ENCODE results near the gene NPAS2.

NPAS2 gene

DNA sequence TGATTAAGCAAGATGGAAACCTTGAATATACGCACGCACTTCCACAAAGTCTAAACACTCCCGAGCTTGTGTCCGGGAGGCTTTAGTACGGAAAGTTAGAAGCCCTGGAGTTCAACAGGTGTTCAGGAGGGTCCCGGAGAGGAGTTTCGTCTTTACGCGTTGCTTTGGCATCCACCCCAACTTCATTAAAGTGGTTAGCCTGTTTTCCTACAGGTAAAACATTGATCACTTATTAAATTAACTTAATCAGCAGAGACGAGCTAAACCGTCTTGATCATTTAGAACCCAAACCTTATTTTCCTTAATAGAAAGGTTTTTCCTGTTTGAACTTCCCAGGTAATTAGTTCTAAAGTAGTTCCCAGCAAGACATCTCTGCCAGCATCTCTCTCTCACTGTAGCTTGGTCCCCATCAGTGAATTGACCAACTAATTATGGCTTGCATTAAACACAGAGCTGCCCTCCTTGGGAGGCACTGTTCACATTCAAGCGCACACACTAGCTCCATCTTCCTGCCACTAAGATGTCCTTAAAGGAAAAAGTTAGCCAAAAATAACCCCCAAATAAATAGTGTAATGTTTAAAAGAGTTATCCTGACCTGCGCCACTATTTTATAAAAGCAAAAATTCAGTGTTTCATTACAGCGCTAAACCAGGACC is 1.4 kb downstream of the NPAS2 start:
- DNase-seq (ENCODE audit: low read depth), result no peak

DNA sequence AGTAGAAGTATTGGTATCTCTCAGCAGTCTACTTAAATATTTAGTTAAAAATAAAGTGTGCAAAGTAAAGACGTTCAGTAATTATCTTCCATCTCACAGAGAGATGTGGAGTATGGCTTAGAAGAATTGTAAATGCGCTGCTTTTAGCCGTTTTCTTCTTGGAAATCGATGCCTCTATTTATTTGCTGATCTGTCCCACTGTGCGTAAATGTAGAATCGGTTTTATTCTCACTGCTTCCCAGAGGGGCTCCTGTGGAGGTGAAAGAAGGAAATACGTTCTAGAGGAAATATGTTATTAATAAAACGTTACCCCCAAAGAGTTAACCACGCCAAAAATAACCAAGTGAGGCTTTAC is 1.9 kb downstream of the NPAS2 start:
- DNase-seq (ENCODE audit: low read depth), result no peak

DNA sequence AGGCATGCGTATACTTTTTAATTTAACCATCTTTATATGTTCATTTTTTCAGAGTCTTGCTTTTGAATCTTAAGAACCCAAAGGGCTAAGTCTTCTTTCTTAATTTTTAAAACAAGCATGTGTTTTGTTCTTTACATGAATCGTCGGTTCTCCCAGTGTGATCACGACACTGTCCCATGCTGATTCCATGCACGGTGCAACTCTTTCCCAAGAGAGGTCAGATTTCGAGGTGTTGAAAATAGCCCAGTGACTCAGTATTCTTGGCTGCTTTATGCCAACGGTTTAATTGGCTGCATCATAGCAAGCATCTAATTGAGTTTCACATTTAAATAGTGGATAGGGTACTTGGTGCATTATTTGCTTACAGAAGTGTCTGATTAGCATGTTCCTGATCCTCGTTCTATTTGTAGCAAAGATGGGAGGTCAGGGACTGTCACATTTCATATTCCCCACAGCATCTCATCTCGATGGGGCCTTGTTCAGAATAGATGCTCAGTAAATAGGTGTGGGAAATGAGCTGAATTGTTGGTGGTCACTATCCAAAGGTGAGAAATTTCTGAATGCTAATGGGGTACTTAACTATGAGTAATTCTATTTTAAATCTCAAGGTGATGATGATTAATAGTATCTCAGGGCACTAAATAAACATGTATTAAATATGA is 2.8 kb downstream of the NPAS2 start:
- DNase-seq (ENCODE audit: low read depth), result peak; percentile 36

DNA sequence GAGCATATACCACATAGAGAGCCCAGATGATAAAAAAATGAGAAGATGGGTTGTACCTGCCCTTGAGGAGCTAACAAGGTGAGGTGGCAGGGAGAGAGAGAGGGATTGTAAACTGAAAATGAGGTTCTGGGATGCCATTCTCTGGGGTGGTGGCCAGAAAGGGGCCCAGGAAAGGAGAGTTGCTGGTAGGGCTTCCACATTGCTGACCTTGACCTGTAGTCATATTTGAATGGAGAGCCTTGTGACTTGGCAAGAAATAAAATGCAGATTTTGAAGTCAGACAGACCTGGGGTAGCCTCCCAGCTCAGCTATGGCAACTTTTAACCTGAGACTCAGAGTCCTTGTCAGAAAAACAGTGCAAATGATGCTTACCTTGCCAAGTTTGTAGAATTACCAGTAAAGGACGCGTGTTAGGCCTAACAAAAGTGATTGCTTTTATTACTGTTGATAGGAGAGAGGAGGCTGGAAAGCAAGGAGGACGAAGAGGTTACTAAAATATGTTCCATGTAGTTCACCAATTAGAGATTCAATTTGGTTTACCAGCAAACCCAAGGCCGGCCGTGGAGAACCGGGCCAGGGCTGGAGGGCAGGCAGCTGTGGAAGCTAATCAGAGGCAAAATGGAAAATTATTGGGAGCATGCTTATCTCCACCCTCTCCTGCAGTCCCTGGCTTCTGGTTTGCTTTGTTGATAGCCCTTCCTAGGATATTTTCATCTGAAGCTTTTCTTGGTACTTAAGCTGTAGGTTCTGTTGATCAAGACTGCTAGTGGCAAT is 3.9 kb downstream of the NPAS2 start:
- DNase-seq (ENCODE audit: low read depth), result no peak

DNA sequence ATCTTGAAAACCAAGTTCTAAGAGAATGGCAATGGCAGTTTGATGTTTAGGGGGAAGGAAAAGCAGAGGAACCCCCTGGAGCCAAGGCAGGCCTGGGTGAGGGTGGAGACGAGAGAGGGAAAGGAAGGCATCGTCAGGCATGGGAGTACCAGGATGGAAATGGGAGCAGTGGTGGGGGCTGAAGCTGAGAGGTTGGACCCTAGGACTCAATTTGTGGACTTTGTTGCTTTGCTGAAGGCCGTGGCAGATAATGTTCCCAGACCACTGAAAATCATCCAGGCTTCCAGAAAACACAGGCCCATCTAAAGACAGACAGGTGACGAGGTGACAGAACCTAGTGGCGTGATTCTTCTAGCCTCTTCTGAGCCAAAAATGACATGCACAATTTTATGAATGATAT is 4.9 kb downstream of the NPAS2 start:
- no peak for DNase-seq (ENCODE audit: low read depth)

DNA sequence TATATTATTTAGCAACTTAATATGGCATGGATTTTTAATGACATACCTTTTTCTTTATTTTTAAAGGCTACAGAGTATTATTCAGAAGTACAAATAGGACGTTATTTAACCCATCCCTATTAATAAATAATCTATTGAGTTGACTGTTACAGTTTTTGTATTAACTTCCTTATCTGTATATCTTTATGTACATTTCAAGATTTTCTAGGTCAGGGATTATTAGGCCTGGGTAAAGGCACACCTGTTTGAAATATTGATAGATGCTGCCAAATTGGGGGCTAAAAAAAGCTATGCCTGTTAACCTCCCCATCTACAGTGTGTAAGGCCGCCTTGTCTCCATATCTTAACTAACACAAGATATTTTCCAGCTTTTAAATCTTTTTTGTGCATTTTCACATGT is 6.6 kb downstream of the NPAS2 start:
- DNase-seq (ENCODE audit: low read depth), result no peak

DNA sequence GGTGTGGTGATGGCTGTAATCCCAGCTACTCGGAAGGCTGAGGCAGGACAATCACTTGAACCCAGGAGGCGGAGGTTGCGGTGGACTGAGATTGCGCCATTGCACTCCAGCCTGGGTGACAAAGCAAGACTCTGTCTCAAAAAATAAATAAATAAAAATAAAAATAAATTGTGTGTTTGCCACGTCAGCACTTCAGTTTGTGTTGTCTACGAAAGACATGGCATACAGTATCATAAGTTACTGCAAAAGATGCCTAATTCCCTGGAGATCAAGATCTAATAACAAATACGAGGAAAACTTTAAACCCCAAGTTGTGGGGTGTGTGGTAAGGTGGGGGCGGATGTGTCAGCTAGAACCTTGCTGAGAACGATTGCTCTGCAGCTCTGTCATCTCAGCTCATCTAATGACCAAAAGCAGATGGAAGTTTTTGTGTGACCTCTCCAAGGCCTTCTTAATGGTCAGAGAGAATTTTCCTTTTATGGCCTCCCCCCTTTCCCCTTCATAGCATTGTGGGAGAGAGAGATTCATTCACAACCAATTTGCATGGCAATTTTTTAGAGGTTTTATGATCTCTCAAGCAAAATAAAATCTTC is 11.3 kb downstream of the NPAS2 start:
- DNase-seq (ENCODE audit: low read depth), result no peak

DNA sequence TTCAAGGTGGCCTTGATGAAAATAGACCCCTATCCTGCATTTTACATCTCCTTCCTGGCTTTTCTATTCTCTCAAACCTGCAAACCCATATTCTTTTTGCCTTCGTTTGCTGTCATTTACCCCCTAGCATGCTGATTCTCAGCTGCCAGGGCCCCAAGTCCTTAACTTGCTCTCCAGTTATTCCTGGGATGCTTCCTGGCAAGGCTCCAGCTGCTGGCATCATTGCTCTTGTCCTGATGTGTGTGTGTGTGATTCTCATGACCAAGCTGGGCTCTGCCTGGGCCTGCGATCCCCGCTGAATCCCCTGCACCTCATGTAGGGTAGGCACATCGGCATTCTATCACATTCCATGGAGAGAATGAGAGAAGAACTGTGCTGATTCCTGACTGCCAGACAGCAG is 11.9 kb downstream of the NPAS2 start:
- no peak for DNase-seq (ENCODE audit: low read depth)

DNA sequence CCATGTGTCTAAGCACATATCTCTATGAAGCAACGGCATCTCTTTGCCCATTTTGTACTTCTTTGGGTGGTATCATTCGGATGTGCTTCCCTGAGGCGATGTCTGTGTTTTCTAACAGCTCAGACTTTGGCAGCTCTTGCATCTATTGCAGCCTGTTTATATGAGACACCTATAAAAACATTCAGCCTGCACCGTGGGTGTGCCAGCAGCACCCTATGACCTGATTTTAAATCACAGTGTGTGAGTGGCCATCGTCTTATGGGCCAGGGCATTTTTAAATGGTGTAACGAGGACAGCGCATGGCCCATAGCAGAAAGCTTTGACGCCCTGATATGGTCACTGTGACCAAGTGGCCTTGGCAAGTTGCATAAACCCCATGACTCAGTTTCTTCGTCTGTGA is 12.9 kb downstream of the NPAS2 start:
- no peak for DNase-seq (ENCODE audit: low read depth)

DNA sequence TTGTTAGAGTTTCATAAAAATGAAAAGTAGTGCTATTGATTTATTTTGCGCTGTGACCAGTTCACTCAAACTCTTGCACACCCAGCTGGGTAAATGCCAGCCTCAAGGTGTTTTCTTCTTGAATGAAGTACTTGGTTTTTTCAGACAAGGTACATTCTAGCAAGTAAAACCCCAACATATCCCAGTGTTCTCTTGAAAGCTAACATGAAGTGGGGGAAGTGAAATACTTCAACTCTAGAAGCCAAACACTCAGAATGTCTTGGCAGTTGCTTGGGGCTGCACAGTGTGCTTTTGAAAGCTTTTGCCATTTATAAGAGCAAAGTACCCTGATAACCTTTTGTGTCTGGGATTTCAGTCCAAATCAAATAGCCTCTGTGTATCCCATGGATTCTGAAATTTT is 13.4 kb downstream of the NPAS2 start:
- no peak for DNase-seq (ENCODE audit: low read depth)

DNA sequence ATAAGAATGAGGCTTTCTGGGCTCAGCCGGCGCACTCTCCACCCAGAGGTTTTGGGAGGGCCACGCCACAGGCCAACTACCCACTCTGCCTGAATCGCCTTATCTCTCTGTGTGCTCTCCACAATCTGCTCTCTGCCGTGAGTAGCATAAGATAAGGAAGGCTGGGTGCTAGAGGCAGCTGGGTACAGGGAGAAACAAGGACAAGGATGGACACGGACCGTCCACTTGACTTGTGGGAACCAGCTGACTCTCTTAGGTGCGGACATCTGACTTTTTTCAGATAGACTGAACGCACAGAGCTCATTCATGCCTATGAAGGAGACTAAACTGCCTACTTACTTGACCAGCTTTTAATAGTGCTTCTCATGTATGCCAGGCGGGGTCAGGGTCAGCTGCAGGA is 14.3 kb downstream of the NPAS2 start:
- no peak for DNase-seq (ENCODE audit: low read depth)

DNA sequence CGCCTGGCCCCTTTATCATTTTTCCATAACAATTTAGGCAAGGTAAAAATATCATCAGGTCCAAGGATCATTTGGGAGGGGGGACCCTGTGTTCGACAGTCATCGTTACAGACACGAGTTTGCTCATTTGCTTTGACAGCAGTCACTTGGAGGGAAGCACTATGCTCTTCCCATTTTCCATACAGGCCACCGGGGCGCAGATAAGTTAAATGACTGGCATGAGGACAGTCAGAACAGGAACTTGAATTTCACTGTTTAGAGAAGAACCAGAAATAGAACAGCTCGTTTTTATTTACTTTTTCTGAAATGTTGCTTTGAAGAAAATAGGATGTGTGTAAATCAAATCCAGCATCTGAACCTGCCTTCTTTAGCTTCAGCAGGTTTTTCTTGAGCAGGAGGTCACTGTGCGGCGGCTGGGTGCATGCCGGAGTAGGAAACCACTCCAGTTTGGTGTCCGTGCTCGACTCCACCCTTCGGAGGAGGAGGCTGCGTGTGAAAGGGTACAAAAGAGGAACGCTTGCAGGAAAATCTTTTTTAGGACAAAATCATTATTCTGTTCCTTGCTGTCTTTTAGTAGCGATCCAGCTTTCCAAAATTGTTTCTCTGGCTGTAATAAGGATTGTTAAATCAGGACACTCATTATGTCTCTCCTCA is 15.2 kb downstream of the NPAS2 start:
- no peak for DNase-seq (ENCODE audit: low read depth)

DNA sequence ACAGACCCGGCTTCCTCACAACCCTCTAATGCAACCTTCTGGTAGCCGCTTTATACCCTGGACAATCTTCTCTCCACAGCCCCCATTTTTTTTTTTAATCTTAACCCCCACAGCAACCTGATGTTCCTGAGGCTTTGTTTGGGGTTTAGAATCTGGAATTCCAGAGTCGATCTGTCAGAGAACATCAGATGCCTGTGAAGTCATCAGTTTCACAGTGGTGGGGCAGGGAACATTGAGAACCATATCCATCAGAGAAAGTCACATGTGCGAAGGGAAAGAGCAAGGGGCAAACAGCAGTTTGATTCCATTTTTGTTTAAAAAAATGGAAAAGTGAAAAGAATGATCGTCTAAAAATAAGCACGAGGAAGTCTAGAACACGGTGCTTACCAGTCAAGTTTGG is 20.6 kb downstream of the NPAS2 start:
- no peak for DNase-seq (ENCODE audit: low read depth)

DNA sequence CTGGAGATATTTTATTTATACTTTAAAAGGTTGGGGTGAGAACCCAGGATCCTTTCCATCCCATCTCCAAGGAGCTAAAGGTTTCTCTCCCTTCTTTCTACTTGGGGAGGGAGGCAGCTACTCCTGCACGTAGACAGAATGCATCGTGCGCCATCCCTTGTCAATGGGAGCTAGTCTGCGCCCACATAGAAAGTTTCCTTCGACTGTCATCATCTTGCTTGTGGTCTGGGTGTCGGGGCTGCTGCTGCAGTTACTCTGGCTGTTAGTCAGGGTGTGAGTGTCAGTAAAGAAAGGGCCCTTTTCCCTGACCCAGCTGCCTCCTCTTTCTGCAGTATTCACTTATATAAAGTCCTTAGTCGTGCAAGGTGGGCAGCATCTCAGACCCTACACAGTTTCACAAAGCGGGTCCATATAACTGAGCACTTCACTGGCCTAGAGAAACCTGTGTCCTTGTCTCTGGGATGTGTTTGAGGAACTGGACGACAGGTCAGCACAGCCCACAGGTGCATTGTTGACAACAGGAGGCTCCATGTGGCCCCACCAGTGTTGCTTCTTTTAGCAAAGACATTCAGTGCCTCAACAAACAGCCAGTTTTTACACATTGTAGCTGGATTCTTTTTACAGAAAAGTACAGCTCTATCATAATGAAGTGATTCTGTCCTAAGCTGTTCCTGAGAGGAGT is 22.4 kb downstream of the NPAS2 start:
- DNase-seq (ENCODE audit: low read depth), result no peak

DNA sequence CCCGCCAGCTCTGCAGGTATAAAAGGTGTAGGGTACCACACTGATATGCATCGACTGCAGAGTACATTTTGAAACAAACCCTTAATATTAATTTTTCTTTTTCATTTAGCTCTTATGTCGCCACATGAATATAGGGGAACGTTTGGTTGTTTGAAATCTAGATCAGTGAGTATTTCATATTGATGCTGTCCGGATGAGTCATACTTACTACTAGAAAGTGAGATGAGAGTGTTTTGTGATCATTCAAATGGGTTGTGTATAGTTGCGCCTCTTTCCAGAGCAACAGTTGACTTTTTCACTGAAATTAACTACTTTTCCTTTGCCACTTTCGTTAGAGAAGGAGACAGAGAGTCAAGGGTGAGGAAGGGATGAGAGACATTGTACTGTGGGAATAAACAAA is 24.6 kb downstream of the NPAS2 start:
- DNase-seq (ENCODE audit: low read depth), result no peak

DNA sequence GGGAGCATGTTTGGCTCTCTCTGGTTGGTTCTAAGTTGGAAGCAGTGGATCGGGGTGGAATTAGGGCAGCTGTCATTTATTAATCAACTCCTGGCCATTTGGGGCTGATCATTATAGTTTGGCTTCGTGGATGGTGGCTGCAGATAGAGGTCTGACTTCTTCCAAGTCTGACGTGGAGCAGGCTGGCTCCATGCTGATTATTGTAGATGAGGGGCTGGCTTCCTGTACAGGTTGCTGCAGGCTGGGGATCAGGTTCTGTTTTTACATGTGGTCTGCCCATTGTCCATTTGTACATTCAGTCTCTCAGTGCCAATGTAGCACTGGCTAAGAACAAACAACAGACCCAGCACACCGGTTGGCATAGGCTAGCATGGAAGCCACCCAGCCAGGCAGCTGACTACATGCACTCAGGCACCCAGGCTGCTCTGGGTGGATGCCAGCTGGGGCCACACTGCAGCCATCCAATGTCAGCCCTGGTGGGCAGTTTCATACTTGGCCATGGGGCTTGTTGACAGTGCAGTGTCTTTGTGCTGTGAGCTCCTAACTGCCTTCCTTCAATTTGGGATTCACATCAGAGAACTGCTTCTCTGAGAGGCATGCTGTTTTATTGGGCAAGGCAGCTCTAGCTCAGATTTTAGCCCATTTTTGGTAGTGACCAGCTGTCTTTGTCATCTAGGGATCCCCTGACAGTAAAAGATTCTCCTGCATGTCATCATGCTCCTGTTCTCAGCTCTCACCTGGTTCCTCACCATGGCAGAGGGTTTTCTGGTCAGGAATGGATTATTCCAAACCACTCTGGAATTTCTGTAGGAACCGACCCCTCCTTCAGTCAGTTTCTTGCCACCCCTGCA is 25.4 kb downstream of the NPAS2 start:
- no peak for DNase-seq (ENCODE audit: low read depth)

DNA sequence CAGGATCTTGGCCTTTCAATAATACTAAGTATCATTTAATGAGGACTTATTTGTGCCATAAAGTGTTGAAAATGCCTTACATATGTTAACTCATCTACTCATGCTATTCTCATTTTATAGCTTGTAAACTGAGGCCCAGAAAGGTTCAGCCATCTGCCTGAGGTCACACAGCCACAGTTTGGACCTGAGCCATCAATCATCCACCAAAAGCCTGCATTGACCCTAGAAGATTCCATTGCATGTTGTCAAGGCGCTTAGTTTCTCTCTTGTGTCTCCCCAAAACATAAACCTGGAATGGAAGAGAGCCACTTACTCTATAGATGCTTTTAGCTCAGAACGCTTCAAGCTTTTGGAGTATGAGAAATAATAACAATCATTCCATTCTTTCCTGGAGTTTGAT is 26.8 kb downstream of the NPAS2 start:
- no peak for DNase-seq (ENCODE audit: low read depth)

DNA sequence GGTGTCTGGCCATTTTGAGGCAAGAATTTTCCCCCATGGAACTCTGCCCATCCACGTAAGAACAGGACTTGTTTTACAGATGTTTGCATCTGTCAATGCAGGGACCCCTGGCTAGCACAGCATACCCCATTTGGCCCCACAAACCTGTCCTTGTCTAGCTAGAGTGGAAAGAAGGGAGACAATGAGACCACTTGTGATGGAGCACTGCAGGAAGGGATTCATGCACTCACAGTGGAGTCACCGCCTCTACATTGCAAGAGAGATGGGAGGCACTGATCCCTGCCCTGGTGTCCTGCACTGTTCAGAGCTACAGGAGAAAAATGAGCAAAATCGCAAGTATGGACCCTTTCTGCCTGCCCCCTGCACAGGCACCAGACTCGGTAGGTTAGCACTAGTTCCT is 32.5 kb downstream of the NPAS2 start:
- DNase-seq (ENCODE audit: low read depth), result no peak

DNA sequence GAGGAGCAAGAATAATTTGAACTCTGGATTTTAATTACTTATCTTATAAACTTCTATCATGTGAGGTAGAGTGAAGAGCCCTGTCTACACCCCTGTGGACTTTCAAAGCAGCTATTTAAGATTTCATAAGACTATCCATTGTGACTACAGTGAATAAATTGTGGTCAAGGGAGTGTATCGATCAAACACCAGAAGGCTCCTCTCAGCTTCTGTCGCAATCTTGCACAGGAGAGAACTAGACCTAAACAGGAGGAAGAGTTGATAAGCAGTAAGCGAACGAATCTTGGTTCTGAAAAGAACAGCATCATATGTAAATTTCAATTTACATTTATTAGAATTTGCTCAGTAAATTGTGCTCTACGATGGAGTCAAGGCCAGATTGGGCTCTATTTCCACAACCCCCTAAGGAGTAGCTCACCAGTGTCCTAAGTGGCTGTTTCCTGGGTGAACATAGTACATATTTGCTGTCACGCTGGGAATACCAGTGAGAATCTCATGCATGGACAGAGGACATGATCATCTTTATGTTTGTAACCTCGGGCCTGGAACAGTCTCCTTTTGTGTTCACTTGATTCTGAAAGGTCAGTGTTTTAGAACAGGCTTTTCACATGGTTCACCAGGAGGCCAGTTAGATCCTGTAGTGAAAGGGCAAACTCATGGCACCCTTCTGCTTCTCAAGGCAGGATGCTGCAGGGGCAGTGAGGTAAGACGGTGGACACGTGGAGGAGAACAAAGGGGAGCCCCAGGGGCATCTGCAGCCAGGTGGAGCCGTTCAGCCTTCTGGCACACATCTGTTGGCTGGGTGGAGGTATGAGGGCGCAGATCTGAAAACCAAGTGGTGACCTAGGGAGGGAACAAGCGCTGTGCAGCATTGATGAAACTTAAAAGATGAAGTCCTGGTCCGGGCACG is 33.3 kb downstream of the NPAS2 start:
- no peak for DNase-seq (ENCODE audit: low read depth)
